Right kidney (tissue), 1 donor: ENCODE data around the gene PLD1.
"Not testable (repeated sequence)": the region's sequence is repeated elsewhere in the genome, so short reads cannot be mapped to it uniquely, and the experiment has no call there.

Source experiments
- DNase-seq: peaks from one replicate; pipeline ENCODE4 v3.0.0-alpha.2; 2016

PLD1 gene

DNA sequence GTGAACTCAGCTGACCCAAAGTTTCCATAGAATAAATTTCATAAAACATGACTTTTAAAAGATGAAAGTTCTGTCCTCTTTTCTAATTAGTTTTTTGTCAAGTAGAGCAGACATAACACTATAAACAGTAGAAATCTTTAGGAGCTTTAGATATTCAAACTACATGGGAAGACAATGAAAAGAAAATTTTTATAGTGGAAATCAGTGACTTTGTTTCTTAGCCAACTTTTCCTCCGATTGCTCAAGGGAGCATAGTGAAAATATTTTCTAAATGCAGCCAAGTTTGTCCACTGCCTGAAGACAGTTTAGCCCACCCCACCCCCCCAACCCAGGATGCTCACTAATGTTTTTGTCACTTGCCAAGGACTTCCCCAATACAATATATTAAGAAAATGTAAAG is 114.9 kb downstream of the PLD1 start:
- no peak for DNase-seq

DNA sequence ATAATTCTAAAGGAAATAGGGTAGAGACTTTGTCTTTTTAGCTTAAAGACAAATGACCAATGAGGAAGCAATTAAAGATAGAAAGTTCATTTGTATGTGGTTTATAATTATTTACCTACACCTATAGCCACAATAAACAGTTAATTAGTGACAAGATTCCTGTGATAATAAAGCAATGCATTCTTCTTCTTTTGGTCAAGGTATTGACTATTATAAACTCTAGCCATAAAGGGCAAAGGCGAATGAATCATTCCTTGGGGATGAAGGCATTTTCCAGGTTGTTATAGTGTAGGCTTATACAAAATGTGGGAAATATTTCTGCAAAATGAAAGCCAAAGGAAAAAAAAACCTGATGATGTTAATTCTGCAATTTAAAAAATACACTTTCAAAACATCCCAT is 115.4 kb downstream of the PLD1 start:
- no peak for DNase-seq

DNA sequence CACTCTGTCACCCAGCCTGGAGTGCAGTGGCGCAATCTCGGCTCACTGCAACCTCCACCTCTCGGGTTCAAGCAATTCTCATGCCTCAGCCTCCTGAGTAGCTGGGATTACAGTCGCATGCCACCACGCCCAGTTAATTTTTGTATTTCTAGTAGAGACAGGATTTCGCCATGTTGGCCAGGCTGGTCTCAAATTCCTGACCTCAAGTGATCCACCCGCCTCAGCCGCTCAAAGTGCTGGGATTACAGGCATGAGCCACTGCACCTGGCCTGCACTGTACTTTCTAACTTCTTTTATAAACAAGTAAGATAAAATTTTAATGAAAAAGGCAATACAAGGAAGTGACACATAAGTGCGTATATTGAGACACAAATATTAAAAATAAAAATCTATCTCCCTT is 117.7 kb downstream of the PLD1 start:
- DNase-seq = not testable (repeated sequence)

DNA sequence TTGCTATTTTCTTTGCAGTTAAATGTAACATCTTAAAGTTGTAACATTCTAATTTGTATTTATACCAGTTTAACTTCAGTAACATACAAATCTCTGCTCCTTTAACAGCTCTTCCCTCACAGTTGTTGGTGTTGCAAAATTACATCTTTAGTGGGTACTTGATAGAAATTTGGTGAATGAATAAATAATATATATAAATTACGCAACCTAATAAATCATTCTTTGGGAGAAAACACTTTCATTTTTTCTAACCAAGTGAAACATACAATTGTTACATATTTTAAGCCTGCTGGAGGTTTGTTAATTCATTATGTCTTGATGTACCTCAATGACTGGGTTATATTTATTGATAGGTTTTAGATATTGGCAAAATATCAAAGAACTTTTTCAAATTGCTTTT is 118.8 kb downstream of the PLD1 start:
- DNase-seq = no peak

DNA sequence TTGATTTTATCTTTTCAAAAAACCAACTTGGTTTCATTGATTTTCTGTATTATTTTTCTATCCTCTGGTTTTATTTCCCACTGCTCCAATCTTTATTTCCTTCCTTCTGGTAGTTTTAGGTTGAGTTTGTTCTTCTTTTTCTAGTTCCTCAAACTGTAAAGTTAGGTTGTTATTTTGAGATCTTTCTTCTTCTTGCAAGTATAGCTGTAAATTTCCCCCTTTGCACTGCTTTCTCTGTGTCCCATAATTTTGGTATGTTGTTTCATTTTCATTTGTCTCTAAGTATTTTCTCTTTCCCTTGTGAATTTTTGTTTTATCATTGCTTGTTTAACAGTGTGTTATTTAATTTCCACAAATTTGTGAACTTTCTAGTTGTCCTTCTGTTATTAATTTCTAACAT is 120.0 kb downstream of the PLD1 start:
- DNase-seq = no peak

DNA sequence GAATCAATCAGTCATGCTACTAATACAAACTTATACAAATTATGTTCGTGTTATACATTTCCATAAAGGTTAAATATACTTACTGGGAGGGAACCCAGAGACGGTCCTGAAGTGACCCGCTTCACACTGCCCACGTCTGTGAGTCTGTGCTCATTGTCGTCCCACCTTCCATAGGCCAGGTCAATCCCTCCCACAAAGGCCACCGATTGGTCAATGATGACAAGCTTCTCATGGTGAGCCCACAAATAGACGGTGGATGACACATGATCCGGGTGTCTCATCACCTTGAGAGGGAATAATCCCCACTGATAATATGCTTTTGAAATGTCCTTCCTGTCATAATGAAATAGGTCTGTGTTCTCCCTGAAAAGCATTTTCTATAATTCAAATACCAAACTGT is 121.7 kb downstream of the PLD1 start:
- DNase-seq = no peak

DNA sequence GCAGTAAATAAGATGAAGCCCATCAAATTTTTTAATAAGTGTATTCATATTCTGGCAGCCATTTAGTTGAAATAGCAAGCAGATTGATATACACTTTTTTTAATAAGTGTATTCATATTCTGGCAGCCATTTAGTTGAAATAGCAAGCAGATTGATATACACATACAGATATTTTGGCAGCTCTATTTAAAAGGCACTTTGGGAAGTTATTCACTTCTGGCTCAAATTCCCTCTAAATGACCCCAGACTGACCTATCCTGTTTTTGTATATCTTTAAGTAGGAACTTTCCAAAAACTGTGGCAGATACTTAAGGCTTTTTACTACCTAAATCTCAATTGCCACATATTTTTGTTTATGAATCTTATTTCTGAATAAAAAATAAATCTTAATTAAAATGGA is 122.3 kb downstream of the PLD1 start:
- DNase-seq = no peak

DNA sequence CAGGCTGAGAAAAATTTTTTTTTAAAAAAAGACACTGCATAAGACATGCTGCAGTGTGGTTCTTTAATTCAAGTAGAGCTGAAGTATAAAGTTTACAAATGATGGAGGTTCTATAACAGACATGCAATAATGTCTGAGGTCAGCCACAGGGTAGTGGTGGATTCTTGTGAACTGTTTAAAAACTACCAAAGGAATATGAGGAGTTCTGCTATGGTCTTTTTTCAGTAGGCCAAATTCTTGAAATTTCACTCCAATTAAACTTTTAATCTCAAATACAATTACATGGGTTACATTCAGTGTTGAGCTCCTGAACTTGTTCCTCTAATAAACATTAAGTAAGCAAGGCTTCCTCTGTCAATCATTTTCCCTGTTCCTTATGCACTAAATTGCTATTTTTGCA is 122.7 kb downstream of the PLD1 start:
- DNase-seq = no peak

DNA sequence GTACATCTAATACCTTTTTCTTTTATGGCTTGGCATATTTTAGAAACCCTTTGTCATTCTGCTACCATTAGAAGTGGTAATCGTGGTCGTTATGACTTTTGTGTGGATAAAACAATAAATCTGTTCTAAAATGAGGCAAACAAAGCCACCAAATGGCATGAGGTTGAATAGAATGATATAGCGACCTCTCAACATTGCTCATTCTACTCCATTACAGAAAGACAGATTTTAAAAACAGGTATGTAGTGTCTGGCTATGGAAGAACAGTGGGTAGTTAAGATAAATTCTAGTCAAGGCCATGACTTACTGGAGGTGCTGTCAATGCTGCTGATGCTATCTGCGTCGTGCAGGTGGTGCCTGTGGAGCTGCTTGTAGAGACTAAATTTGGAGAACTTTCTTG is 123.2 kb downstream of the PLD1 start:
- no peak for DNase-seq

DNA sequence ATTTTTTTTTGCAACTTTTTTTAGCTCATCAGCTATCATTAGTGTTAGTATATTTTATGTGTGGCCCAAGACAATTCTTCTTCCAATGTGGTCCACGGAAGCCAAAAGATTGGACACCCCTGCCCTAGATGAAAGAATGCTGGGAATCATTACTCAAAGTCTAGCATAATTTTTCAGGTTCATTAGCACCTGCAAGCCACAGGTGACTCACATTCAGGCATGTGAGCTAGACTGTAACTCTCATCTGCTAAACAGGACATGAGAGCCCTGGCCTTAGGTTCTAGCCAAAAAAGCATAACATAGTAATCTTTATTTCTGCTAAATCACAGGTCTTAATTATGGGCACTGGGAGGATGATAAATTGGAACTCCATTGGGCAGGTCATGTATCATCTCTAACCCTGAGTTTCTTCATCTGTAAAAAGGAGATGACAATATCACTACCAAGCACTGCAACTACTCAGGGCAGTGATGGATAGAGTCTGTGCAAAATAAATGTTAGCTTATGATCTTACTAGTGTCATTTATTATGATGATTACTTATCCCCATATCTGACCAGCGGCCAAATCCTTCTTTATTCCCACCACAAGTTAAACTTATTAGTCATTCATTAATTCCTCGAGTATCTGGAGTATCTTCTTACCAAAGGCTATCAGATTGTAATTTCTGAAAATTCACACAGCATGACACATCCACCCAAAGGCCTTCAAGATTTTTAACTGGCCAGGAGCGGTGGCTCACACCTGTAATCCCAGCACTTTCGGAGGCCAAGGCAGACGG is 125.0 kb downstream of the PLD1 start:
- DNase-seq = no peak

DNA sequence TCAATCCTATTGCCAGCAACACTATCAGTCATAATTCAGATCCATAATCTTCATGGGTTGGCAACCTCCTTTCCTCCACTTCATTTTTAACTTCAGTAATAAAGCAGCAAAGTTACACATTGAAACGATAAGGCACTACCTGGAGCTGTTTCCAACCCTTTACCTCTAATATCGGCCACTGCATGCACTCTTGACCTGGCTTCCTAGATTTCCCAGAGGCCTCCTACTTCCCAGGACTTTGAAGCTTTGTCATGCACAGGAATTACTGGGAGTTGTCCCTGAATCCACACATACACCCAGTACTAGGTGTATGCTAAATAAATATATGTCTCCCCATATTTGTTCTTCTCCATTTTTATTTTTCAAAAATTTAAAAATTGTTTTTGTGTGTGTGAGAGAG is 126.1 kb downstream of the PLD1 start:
- DNase-seq = no peak

DNA sequence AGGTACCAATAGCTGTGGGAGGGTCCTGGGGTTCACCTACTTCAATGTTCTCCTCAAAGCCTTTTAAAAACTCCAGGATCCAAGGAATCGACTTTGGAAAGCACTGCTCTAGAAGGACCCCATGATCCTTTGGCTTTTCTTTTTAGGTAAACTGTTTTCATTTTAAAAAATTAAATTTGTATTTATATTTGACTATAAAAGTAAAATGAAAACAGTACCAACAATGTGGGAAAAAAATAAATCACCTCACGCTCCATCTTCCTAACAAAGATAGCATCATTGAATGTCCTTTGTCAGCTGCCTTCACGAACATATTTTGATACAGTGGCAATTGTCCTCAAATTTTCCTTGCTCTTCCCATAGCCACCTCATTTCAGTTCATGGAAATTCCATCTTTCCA is 127.5 kb downstream of the PLD1 start:
- DNase-seq = no peak

DNA sequence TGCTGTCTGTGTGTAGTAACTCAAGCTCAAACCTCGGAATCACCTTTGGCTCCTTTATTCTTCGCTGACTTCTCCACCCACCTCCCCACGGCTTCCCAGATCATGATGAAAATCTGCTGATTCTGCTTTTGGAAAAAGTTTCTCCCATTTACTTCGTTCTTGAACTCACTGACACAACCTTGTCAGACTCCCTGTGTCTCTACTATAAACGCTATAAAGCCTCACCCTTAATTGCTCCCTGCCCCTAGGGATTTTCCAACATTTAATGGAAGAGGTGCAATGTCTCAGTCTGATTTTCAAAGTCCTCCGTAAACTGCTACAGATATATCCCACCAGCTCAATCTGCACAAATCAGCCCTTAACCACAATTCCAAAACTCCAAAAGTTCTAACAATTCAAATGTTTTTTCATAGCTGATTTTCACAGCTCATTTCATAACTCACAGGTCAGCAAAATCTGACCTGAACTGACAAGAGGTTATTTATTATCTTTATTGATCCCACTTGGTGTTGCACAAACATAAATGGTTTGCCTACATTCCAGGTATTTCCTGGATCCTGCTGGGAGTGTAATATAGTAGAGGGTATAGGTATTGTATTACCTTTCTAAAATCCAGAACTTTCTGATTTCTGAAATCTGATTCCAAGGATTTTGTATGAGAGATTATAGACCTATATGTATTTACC is 129.4 kb downstream of the PLD1 start:
- DNase-seq = no peak

DNA sequence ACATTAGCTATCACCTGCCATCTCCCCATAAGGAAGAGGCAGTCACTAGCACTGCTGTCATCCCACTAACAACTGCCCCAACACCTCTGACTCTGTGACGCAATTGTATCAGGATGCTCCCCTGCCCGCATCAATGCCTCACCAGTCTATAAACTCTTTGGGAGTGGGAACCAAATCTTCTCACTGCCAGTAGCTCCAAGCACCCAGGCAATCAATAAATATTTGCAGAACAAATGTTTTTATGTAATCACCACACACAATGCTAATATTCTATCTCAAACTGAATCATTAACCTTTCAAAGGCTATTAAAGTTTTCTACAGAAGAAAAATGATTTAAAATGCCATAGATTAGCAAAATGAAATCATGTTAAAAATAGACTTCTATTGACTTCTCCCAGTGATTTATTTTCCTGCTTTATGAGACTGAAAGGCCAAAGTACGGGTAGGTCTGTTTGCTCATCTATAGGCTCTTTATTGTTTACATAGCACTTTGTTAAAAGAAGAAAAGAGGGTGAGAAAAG is 131.3 kb downstream of the PLD1 start:
- no peak for DNase-seq

DNA sequence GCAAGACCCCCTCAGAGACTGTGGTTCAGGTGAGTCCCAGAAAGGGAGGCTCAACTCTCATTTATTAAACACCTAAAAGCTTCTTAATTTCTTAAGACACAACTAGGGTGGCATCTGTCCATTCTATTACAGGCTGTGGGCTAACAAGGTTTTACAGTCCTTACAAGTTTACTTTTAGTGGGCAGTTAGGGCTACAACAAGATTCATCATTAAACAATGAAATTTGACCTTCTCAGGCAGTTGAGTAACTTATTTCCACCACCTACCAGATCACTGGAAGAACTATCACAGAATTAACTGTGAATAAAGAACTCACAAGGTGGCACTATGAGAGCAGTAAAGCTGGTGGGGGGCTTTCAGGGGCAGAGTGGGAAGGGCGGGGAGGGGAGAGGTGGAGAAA is 132.6 kb downstream of the PLD1 start:
- DNase-seq = no peak

DNA sequence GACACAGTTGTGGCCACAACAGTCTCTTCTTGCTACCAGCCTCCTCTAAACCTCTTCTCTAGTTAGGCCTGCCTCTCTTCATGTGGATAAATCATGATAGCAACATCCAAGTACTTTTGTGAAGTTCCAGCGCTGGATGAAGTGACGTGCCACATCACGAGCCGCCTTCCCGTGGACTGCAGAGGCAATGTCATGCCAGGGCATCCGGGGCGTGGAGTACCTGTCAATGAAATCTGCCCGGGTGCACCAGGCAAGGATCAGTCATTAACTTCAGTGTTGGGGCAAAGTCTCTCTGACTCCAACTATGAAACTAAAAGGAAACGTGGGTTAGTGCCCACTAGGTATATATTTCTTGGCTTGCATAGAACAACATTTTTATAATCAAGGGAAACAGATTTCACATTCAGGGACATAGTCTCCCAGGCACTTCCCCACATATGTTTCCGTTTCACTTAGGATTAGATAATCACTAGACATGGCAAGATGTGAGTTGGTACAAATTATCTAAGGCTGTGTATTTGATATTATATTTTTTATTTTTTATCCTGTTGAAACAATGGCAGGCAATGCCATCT is 133.6 kb downstream of the PLD1 start:
- no peak for DNase-seq

DNA sequence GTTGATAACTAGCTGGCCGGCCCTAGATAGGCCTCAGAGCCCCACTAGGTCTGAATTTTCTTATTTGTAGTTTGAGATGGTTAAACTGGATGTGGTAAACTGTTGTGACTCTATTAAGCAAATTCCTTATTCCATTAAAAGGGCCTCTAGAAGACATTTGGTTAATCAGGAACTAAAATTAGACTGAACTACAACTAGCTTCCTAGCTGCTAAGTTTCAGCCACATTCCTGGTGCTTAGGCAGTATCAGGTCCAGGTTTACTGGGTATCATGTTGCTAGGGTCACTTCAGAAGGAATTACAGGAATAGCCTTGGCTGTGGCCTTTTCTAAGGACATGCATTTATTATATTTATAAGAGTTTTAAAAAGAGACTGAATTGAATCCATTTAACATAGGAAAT is 136.3 kb downstream of the PLD1 start:
- no peak for DNase-seq

DNA sequence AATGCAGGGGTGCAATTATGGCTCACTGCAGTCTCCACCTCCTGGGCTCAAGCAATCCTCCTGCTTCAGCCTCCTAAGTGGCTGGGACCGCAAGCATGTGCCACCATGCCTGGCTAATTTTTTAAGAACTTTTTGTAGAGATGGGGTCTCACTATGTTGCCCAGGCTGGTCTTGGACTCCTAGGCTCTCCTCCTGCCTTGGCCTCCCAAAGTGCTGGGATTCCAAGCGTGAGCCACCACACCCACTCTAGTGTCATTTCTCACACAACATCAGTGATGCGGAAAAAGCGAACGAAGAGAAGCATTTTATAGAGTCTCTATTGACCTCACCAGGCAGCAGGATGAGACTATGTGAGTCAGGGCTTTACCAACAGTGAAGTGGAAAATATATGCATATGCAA is 137.7 kb downstream of the PLD1 start:
- no peak for DNase-seq

DNA sequence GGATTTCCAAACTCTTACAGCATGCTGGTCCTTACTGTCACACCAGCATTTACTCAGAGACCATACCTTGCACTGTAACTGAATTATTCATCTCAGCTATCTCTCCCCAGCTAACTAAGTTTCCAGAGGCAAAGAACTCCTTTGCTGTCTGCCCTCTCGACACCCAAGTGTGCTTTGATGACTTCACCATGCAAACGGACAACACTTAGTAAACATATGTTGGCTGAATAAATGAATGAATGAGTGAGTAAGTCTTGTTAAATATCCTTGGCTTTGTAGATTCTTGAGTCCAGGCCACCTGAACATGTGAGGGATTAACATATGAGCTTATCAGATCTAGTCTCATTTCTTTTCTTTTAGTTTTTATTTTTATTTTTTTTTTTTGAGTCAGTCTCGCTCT is 138.2 kb downstream of the PLD1 start:
- DNase-seq = no peak

DNA sequence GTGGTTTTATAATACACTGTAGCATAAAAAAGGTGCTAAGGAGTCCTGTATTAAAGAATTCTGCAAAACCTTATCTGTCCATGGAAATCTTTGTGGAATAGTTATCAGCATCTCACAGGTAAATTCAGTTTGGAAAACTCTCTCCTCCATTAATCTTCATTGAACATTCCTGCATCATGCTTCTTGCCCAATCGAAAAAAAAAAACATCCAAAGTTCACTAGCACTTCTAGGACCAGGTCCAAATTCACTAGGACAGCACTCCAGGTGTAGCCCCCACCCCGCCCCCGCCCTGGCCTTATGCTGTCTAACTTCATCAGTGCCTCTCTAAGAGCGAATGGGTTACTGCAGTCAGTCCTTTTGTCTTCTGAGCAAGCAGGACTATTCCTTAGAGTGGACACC is 138.6 kb downstream of the PLD1 start:
- no peak for DNase-seq

DNA sequence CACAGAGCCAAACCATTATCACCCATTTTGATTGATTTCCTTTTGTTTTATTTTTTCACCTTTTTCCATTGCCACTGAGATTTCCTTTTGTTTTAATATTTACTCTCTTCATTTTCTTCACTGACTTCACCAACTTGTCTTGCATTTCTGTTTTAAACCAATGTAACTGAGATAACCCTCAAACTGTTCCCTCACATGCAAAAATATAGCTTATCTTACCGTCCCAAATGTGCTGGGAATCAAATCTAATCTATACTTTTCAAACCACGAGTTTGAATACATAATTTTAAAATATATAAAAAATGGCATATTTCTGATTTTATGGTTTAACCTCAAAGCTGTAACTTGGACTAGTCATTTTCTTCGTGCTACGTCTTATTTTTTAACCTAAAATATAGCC is 143.8 kb downstream of the PLD1 start:
- no peak for DNase-seq

DNA sequence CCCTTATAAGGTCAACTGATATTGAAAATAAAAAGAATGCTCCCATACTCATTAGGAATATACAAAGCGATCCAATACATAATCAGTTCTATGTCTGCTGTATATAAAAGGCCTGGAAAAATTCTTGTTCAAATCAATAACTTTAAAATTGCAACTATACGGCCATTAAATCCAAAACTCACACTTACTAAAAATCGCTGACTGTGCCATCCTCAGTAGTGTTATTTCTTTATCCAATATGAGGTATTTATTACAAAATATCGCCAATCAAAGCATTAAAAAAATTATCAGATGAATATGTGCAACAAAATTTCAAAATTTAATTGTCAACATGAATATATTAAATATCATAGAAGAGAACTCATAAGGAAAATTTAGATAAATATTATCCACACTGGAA is 146.5 kb downstream of the PLD1 start:
- DNase-seq = no peak

DNA sequence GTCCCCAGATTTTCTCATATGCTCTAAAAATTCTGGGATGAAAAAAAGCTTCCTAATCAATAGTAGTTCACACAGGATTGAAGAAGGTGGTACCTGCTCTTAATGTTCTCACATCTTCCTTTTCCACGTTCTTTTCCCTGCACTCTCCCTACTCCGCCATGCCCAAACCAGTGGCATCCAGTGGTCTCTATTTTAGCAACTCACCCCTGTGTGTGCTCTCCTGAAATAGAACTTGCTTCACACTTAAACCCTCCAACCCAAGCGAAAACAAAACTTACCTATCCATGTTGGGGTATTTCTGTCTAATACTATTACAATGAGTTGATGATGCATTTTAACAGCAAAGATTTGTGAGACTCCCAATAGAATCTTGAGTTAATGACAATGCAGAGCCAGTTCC is 148.8 kb downstream of the PLD1 start:
- no peak for DNase-seq

DNA sequence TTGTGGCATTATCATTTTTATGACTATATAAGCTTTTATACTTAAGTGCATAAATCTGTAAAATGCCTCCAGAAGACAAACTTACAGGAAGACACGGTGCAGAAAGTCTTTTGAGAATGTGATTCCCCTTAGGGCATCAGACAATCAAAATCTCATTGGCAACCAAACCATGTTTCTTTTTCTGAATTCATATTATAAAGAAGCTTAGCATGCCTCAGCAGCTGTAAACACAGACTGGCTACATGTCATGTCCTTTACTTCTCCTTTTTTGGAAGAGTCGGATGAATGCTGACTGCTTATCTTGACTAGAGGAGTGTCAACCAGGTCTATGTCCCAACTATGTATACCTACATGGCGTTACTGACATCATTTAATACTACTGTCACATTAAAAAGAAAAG is 150.1 kb downstream of the PLD1 start:
- no peak for DNase-seq
